Urinary bladder (tissue), 4 donors: ENCODE data around the gene TAX1BP1. TPM values are rescaled to one million over a fixed set of nuclear protein-coding genes. Genes with fewer than 3 reads are reported as not detected.

Experiments
- DNase-seq: peaks from one replicate; pipeline ENCODE4 v3.0.0-alpha.2; 2015; ENCODE audit errors: extremely low spot score
- H3K27ac ChIP-seq: one replicate; pipeline ENCODE4 v1.5.1; 2013; ENCODE audit warnings: low read depth, mild to moderate bottlenecking, moderate library complexity
- H3K36me3 ChIP-seq: one replicate; pipeline ENCODE4 v1.6.1; 2013; ENCODE audit warnings: mild to moderate bottlenecking, moderate library complexity; ENCODE audit not compliant: insufficient read depth
- H3K4me1 ChIP-seq: one replicate; pipeline ENCODE4 v1.6.1; 2013; ENCODE audit warnings: mild to moderate bottlenecking, moderate library complexity; ENCODE audit not compliant: insufficient read depth
- H3K4me3 ChIP-seq: one replicate; pipeline ENCODE4 v1.5.1; 2013; ENCODE audit warnings: low read depth, low read length
- WGBS: extraction: QIAGEN DNeasy Blood & Tissue Kit; methylation state at CpG from one replicate; pipeline ENCODE4 v1.1.7; 2013; 5-methylcytosine and 5-hydroxymethylcytosine counted together
- polyA plus RNA-seq: library from polyadenylated mRNA; stranded (reverse); fragments of 200-250 nt; gene quantifications from one replicate; pipeline ENCODE4 v1.2.3, GENCODE V29; 2013
- total RNA-seq: library from RNA; depleted of rRNA; stranded (reverse); fragments of >200 nt; gene quantifications from one replicate; pipeline ENCODE4 v1.2.3, GENCODE V29; 2014
- donor health status: healthy with polysubstance abuse.
- donor health status: healthy.

Gene TAX1BP1
- total and polyA plus RNA-seq, 2 donors: 99.7 to 115 TPM

DNA sequence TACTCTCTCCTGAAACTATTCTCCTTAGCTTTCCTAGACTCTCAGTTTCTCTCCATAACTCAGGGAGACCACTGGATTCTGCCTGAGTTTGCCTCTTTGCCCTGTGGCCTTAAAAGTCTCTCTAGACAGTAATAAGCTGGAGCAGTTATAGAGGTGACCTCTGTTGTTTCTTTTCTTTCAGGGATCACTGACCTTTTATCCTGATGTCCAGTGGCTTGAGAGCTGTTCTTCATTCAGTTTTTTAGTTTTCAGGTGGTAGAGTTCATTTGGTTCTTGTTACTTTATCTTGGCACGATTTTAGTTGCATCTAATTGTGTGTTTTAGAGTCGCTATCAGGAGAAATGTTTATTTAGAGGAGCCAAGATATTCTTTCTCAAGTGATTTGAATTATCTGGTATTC lies 37.7 kb downstream of the TAX1BP1 start:
- no peaks in the 10 kb centered on the region for H3K4me1 ChIP-seq
- H3K36me3 ChIP-seq: no peaks in the 10 kb centered on the region
- no peak for DNase-seq
- WGBS: 47% methylated on average over 2 of the region's 2 CpGs
- H3K27ac ChIP-seq: no peak overlapping the region
- H3K4me3 ChIP-seq: no peak overlapping the region

GRCh38 chr7:27779873-27780272 lies 39.9 kb downstream of the TAX1BP1 start:
- H3K27ac ChIP-seq: no peak overlapping the region
- H3K4me3 ChIP-seq: no peak overlapping the region
- no peaks in the 10 kb centered on the region for H3K4me1 ChIP-seq
- DNase-seq: no peak
- H3K36me3 ChIP-seq: no peaks in the 10 kb centered on the region

- no peak for DNase-seq
- no peaks in the 10 kb centered on the region for H3K36me3 ChIP-seq
- H3K4me3 ChIP-seq: no peak overlapping the region
- WGBS: 89% methylated on average over 2 of the region's 2 CpGs
- no peaks in the 10 kb centered on the region for H3K4me1 ChIP-seq
- H3K27ac ChIP-seq: no peak overlapping the region
Measured at GRCh38 chr7:27781188-27781587, 41.2 kb downstream of the TAX1BP1 start.

- Histone ChIP-seq H3K4me3 (no peak overlapping the region), H3K4me1 (no peaks in the 10 kb centered on the region), H3K27ac (no peak overlapping the region), H3K36me3 (no peaks in the 10 kb centered on the region)
- DNase-seq: no peak
- 55% methylated on average over 2 of the region's 2 CpGs for WGBS
Measured at GRCh38 chr7:27782849-27783248, 42.9 kb downstream of the TAX1BP1 start.

DNA sequence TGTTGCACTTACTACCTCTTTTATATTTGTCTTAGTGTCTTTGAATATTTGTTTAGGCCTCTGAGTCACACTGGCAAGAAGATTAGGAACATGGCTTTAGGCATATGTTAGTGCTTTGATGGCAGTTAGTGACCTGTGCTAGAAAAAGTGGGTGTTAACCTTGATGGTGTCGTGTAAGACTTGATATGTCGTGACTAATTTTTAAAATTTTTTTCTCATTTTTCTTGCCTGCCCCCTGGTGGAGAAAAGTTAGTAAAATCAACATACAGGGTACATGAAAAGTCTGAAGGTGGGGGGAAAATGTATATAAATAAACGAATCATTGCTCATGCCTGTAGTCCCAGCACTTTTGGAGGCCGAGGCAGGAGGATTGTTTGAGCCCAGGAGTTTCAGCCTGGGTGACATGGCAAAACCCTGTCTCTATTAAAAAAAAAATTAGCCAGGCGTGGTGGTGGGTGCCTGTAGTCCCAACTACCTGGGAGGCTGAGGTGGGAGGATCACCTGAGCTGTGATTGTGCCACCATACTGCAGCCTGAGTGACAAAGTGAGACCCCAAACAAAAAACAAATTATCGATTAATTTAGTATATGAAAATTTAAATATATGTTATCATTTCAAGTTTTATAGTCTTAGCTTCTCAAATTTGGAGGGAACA lies 44.6 kb downstream of the TAX1BP1 start:
- 56% methylated on average over 6 of the region's 6 CpGs for WGBS
- peak; percentile 23 for DNase-seq

GRCh38 chr7:27788437-27788836 lies 48.5 kb downstream of the TAX1BP1 start:
- Histone ChIP-seq H3K4me1 (no peaks in the 10 kb centered on the region), H3K27ac (peak overlapping the region; percentile 10), H3K4me3 (no peak overlapping the region), H3K36me3 (no peaks in the 10 kb centered on the region)
- DNase-seq: no peak

More for the DNA sequence above, 44.6 kb downstream of the TAX1BP1 start:
- Histone ChIP-seq H3K36me3 (no peaks in the 10 kb centered on the region), H3K4me1 (no peaks in the 10 kb centered on the region), H3K27ac (no peak overlapping the region), H3K4me3 (no peak overlapping the region)

- Histone ChIP-seq H3K36me3 (peaks cover 5% of the 10 kb centered on the region), H3K4me3 (no peak overlapping the region), H3K27ac (no peak overlapping the region), H3K4me1 (no peaks in the 10 kb centered on the region)
- DNase-seq: no peak
- 50% methylated on average over 1 of the region's 1 CpG for WGBS
Measured at GRCh38 chr7:27793780-27794179, 53.8 kb downstream of the TAX1BP1 start.

DNA sequence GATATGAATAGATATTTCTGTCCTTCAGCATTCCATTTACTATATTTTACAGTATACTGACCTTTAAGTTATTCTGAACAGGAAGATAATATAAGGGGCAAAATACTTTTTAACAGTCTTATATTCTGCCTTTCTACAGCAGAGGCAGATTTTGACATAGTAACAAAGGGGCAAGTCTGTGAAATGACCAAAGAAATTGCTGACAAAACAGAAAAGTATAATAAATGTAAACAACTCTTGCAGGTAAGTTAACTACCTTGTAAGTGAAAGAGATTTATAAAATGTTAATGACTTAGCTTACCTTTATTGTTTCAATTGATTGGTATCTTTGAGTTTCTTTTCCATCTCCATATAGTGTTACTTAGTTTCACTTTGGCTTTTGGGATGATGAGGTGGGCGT lies 56.0 kb downstream of the TAX1BP1 start:
- Histone ChIP-seq H3K4me3 (no peak overlapping the region), H3K27ac (no peak overlapping the region), H3K36me3 (peaks cover 5% of the 10 kb centered on the region), H3K4me1 (no peaks in the 10 kb centered on the region)
- DNase-seq: no peak
- WGBS: 91% methylated on average over 1 of the region's 1 CpG

- peaks cover 5% of the 10 kb centered on the region for H3K36me3 ChIP-seq
- H3K27ac ChIP-seq: no peak overlapping the region
- WGBS: 91% methylated on average over 2 of the region's 2 CpGs
- no peaks in the 10 kb centered on the region for H3K4me1 ChIP-seq
- no peak for DNase-seq
- H3K4me3 ChIP-seq: no peak overlapping the region
Measured at GRCh38 chr7:27799212-27799611, 59.2 kb downstream of the TAX1BP1 start.

DNA sequence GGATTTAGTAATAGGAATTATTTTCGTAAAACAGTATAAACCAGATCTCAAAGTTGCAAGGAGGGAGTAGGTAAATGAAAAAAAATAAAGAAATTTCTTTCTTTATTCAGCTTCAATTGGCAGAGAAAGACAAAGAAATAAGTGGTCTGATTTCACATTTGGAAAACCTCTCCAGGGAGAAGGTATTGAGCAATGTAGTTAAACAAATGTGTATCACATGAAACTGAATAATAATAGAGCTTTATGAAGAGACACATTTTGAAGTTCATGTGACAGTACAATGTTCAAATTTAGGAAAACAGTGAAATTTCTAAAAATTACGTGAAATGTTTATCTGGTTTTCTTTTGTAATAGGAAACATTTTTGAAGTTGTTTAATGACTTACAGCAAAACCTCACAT lies 63.0 kb downstream of the TAX1BP1 start:
- Histone ChIP-seq H3K36me3 (no peaks in the 10 kb centered on the region), H3K27ac (no peak overlapping the region), H3K4me1 (no peaks in the 10 kb centered on the region), H3K4me3 (no peak overlapping the region)
- 88% methylated on average over 2 of the region's 2 CpGs for WGBS
- DNase-seq: no peak

DNA sequence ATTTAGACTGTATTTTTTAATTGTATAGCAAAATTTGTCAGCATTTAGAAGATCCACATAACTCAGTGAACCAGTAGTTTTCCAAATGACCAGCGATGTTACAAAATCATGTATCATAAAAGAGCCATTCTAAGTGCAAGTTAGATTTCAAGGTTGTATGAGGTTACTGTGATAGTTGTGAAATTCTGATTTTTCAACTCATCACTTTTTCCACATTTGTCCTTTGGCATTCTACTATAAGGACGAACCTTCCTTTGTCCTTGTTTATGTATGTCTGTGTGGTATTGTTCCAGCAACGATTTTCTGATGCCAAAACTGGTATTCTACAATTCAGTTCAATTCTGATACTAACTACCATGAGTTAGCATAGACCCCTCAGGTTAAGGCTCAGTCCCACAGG lies 64.2 kb downstream of the TAX1BP1 start:
- no peaks in the 10 kb centered on the region for H3K4me1 ChIP-seq
- H3K4me3 ChIP-seq: no peak overlapping the region
- WGBS: 85% methylated on average over 3 of the region's 3 CpGs
- DNase-seq: no peak
- H3K36me3 ChIP-seq: no peaks in the 10 kb centered on the region
- no peak overlapping the region for H3K27ac ChIP-seq

DNA sequence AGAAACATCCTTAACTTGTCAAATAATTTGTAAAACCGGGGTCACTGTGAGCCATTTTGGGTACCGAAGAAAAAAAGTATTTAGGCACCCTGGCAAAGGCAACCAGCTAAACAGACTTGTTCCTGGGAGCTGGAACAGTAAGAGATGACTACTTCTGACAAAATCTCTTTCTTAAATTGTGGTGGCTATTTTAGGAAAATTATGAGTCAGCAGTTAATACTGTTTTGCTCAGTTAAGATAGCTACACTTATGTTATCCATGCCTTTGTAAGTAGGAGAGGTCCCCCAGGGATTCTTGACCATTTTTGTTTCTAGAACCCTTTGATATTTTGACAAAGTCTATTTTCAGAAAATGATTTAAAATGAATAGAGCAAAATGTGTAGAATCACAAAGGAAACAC lies 68.7 kb downstream of the TAX1BP1 start:
- Histone ChIP-seq H3K36me3 (no peaks in the 10 kb centered on the region), H3K4me1 (no peaks in the 10 kb centered on the region), H3K4me3 (no peak overlapping the region), H3K27ac (no peak overlapping the region)
- WGBS: 68% methylated on average over 2 of the region's 2 CpGs
- DNase-seq: no peak

DNA sequence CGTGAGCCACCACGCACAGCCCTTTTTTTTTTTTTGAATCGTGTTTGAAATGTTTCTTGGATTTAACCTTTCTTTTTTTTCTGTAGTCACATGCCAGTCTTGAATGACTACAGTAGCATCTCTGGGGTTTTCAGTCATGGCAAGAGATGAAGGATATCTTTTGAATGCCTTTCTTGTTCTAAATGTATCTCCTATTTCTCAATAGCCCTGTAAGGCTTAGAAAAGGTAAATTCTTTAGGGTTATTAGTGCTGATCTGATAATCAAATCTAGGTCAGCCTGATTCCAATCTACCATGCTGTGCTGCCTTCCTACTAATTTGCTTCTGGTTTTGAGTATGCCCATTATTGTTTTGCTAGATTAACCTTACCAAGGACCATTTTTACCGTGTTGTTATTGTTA lies 70.2 kb downstream of the TAX1BP1 start:
- Histone ChIP-seq H3K4me1 (no peaks in the 10 kb centered on the region), H3K27ac (no peak overlapping the region), H3K36me3 (no peaks in the 10 kb centered on the region), H3K4me3 (no peak overlapping the region)
- DNase-seq: no peak
- WGBS: 90% methylated on average over 4 of the region's 4 CpGs

DNA sequence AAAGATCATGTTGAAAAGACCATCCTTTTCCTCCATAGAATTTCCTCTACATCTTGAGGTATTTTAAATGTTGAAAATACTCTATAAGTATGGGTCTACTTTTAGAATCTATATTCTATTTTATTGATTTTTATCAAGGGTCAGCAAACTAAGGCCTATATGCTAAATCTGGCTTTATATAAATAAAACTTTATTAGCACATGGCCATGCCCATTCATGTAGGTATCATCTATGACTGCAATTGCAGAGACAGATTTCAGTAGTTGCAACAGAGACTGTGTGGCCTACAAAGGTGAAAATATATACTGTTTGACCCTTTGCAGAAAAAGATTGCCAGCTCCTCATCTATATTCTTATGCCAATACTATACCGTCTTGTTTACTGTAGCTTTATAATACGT lies 72.7 kb downstream of the TAX1BP1 start:
- no peaks in the 10 kb centered on the region for H3K4me1 ChIP-seq
- H3K36me3 ChIP-seq: peaks cover 4% of the 10 kb centered on the region
- 93% methylated on average over 2 of the region's 2 CpGs for WGBS

GRCh38 chr7:27822245-27822644 lies 82.3 kb downstream of the TAX1BP1 start:
- H3K36me3 ChIP-seq: peaks cover 7% of the 10 kb centered on the region
- no peak overlapping the region for H3K4me3 ChIP-seq
- DNase-seq: no peak
- 73% methylated on average over 2 of the region's 2 CpGs for WGBS
- H3K27ac ChIP-seq: no peak overlapping the region
- no peaks in the 10 kb centered on the region for H3K4me1 ChIP-seq

More for the DNA sequence above, 72.7 kb downstream of the TAX1BP1 start:
- H3K4me3 ChIP-seq: no peak overlapping the region
- no peak overlapping the region for H3K27ac ChIP-seq
- DNase-seq: no peak
